ENCODE measurements around the gene ACE2. TPM values are rescaled to one million over a fixed set of nuclear protein-coding genes. Genes with fewer than 3 reads are reported as not detected.

ACE2 gene
- total and polyA plus RNA-seq, 2 donors (not counting 1 experiment from before 2014, with no cell fraction given) = not detected

GRCh38 chrX:15607067-15607466, 6.3 kb upstream of the ACE2 start:
- Histone ChIP-seq H4K20me1 (ENCODE audit: control insufficient read depth, insufficient read depth, low read length, poor library complexity, severe bottlenecking) (no peaks in the 10 kb centered on the region), H3K4me1 (ENCODE audit: control insufficient read depth in 2 of 2, insufficient read depth in 2 of 2, low read length in 2 of 2) (no peaks in the 10 kb centered on the region), H3K27me3 (replicated peaks in 1 of 4; ENCODE audit: control extremely low read depth in 1 of 4, control insufficient read depth in 3 of 4, insufficient read depth in 4 of 4, low read length in 3 of 4) (peaks cover 0 to 6% (median 0%) of the 10 kb centered on the region in 4 experiments), H3K27ac (ENCODE audit: low read length in 2 of 2) (no peak overlapping the region), H3K36me3 (replicated peaks in 1 of 2; ENCODE audit: control extremely low read depth in 1 of 2, control insufficient read depth in 1 of 2, extremely low read depth in 1 of 2, insufficient read depth in 2 of 2, low read length in 1 of 2) (no peaks in the 10 kb centered on the region), H3K9ac (ENCODE audit: low read length) (no peak overlapping the region), H3K79me2 (ENCODE audit: control insufficient read depth, insufficient read depth, low read length) (no peaks in the 10 kb centered on the region), H3K4me2 (replicated peaks; ENCODE audit: low read depth, low read length, poor library complexity, severe bottlenecking) (no peak overlapping the region), H2AFZ (ENCODE audit: insufficient read depth, low read depth, low read length, poor library complexity, severe bottlenecking) (no peak overlapping the region), H3K4me3 (ENCODE audit: control extremely low read depth in 1 of 5, extremely low read depth in 1 of 5, insufficient read depth in 1 of 5, low read depth in 2 of 5, low read length in 4 of 5) (no peak overlapping the region), H3K9me3 (ENCODE audit: control extremely low read depth in 1 of 3, control insufficient read depth in 2 of 3, insufficient read depth in 1 of 3, low read length in 2 of 3) (no peaks in the 10 kb centered on the region)
- WGBS (ENCODE audit: insufficient coverage) = no CpG with 5 or more reads among the region's 5 CpGs
- intact Hi-C loops (cut with micrococcal nuclease) = no loop called here
- TF ChIP-seq CTCF (IDR thresholded peaks at IDR 0.05) = no peak
- no peak for TF ChIP-seq EZH2 (IDR thresholded peaks at IDR 0.05; ENCODE audit: borderline replicate concordance, insufficient read depth, low read depth, low read length, poor library complexity, severe bottlenecking)
- ATAC-seq (ENCODE audit: low read depth) (no peak), DNase-seq (no peak)
- Mint-ChIP-seq H3K4me1 (no peaks in the 10 kb centered on the region), H3K9me3 (ENCODE audit: insufficient read depth) (no peaks in the 10 kb centered on the region), H3K27me3 (peaks cover 7% of the 10 kb centered on the region), H3K4me3 (no peak overlapping the region), H3K27ac (no peak overlapping the region)
- ChIA-PET CTCF (no interaction called here), POLR2A (no interaction called here)

- no peak for ATAC-seq (ENCODE audit: low read depth)
- Histone ChIP-seq H3K27ac (ENCODE audit: low read length in 2 of 2) (no peak overlapping the region), H3K27me3 (replicated peaks in 1 of 4; ENCODE audit: control extremely low read depth in 1 of 4, control insufficient read depth in 3 of 4, insufficient read depth in 4 of 4, low read length in 3 of 4) (peaks cover 0 to 8% (median 0%) of the 10 kb centered on the region in 4 experiments), H3K36me3 (replicated peaks in 1 of 2; ENCODE audit: control extremely low read depth in 1 of 2, control insufficient read depth in 1 of 2, extremely low read depth in 1 of 2, insufficient read depth in 2 of 2, low read length in 1 of 2) (no peaks in the 10 kb centered on the region), H3K9me3 (ENCODE audit: control extremely low read depth in 1 of 3, control insufficient read depth in 2 of 3, insufficient read depth in 1 of 3, low read length in 2 of 3) (no peaks in the 10 kb centered on the region), H4K20me1 (ENCODE audit: control insufficient read depth, insufficient read depth, low read length, poor library complexity, severe bottlenecking) (no peaks in the 10 kb centered on the region), H3K9ac (ENCODE audit: low read length) (no peak overlapping the region), H3K79me2 (ENCODE audit: control insufficient read depth, insufficient read depth, low read length) (no peaks in the 10 kb centered on the region), H3K4me3 (ENCODE audit: control extremely low read depth in 1 of 5, extremely low read depth in 1 of 5, insufficient read depth in 1 of 5, low read depth in 2 of 5, low read length in 4 of 5) (no peak overlapping the region), H3K4me2 (replicated peaks; ENCODE audit: low read depth, low read length, poor library complexity, severe bottlenecking) (no peak overlapping the region), H3K4me1 (ENCODE audit: control insufficient read depth in 2 of 2, insufficient read depth in 2 of 2, low read length in 2 of 2) (no peaks in the 10 kb centered on the region), H2AFZ (ENCODE audit: insufficient read depth, low read depth, low read length, poor library complexity, severe bottlenecking) (no peak overlapping the region)
- no CpG with 5 or more reads among the region's 1 CpG for WGBS (ENCODE audit: insufficient coverage)
- DNase-seq = no peak
- Mint-ChIP-seq H3K4me1 (no peaks in the 10 kb centered on the region), H3K4me3 (no peak overlapping the region), H3K27ac (no peak overlapping the region), H3K9me3 (ENCODE audit: insufficient read depth) (no peaks in the 10 kb centered on the region), H3K27me3 (peaks cover 12% of the 10 kb centered on the region)
- intact Hi-C loops (cut with micrococcal nuclease) = no loop called here
- POLR2A ChIA-PET = no interaction called here
- CTCF ChIA-PET = no interaction called here
- TF ChIP-seq CTCF (IDR thresholded peaks at IDR 0.05) (no peak), EZH2 (IDR thresholded peaks at IDR 0.05; ENCODE audit: borderline replicate concordance, insufficient read depth, low read depth, low read length, poor library complexity, severe bottlenecking) (no peak)
Observed at GRCh38 chrX:15606136-15606535, 5.4 kb upstream of the ACE2 start.

Data from B cell (primary cell).